Measurements from ENCODE around the gene OSBPL1A.
A peak's percentile ranks its signal among the peaks of the same experiment; 100 is the strongest.
"Not testable (repeated sequence)": the region's sequence is repeated elsewhere in the genome, so short reads cannot be mapped to it uniquely, and the experiment has no call there.

OSBPL1A gene

DNA sequence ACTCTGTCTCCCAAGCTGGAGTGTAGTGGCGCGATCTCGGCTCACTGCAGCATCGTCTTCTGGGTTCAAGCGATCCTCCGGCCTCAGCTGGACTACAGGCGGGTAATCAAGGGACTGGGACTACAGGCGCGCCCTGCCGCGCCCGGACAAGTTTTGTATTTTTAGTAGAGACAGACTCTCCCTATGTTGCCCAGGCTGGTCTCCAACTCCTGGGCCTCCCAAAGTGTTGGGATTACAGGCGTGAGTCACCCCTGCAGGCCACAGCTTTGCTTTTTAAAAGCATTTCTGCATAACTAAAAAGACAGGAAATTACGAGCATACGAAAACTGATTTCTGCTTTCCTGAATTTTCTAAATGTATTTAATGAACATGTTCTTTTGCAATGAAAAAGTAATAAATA lies 916 bp upstream of the OSBPL1A start:
- Histone ChIP-seq H3K9ac (ENCODE audit: low read depth, low read length) (peak overlapping the region; percentile 27; the same call in 1 of the 2 replicates), H3K9me3 (ENCODE audit: insufficient read depth, low read depth, low read length) (no peaks in the 10 kb centered on the region), H3K4me3 (ENCODE audit: low read length) (peak overlapping the region; percentile 66), H3K27me3 (ENCODE audit: insufficient read depth, low read length) (no peaks in the 10 kb centered on the region), H3K27ac (ENCODE audit: low read depth, low read length) (peak overlapping the region; percentile 80), H3K36me3 (ENCODE audit: insufficient read depth, low read length) (no peaks in the 10 kb centered on the region), H3K4me1 (ENCODE audit: insufficient read depth, low read length) (peaks cover 46% of the 10 kb centered on the region)
- 12% methylated on average over 15 of the region's 15 CpGs for WGBS

DNA sequence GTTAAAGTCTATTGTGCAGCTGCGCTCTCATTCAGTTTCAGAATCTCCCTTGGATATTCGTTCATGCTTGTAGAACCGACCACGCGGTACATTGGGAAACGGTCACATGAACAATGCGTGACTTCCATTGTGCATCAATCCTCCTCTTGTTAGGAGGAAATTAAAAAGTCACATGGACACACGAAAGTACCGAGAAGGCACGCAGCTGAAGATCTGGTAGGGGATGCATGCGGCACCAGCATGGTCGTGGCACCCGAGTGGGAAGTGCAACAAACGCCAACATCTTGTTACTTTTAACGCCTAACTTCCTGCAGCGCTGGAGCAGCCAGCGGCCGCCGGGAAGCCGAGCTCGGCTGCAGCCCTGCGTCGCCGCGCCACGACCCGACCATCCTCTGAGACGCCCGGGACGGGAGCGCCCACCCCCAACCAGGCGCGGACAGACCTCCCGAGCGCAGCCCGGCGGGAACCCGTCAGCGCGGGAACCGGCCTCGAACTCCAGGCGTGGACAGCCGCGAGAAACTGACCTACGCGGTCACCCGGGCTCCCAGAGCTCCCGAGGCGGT lies 412 bp downstream of the OSBPL1A start:
- Histone ChIP-seq H3K9me3 (ENCODE audit: insufficient read depth, low read depth, low read length) (no peaks in the 10 kb centered on the region), H3K27ac (ENCODE audit: low read depth, low read length) (peak overlapping the region; percentile 92), H3K4me3 (ENCODE audit: low read length) (peak overlapping the region; percentile 69), H3K27me3 (ENCODE audit: insufficient read depth, low read length) (no peaks in the 10 kb centered on the region), H3K36me3 (ENCODE audit: insufficient read depth, low read length) (no peaks in the 10 kb centered on the region; the same call in 1 of the 2 replicates), H3K9ac (ENCODE audit: low read depth, low read length) (peak overlapping the region; percentile 86), H3K4me1 (ENCODE audit: insufficient read depth, low read length) (peaks cover 46% of the 10 kb centered on the region)
- WGBS, result under 1% methylated on average over 50 of the region's 50 CpGs

DNA sequence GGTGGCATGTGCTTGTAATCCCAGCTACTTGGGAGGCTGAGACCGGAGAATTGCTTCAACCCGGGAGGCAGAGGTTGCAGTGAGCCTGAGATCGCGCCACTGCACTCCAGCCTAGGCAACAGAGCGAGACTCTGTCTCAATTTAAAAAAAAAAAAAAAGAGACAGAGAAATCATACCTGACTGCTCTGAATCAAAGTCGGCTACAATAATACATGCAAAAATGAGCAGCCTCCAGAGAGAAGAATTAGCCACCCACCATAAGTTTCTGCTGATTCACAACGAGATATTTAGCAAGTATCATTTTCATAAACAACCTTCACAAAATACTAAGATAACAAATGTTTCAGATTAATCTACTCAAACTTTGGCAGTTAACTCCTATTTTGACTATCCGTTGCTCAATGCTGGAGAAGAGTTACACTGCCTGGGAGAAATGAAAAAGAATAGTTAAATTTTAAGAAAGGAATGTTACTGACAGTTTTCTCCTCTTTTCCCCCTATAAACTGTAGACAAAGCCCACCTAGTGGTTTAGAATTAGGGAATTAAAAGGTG lies 1.5 kb downstream of the OSBPL1A start:
- Histone ChIP-seq H3K9me3 (ENCODE audit: insufficient read depth, low read depth, low read length) (no peaks in the 10 kb centered on the region), H3K4me3 (ENCODE audit: low read length) (peak overlapping the region; percentile 69), H3K36me3 (ENCODE audit: insufficient read depth, low read length) (peaks cover 4% of the 10 kb centered on the region; the same call in 1 of the 2 replicates), H3K9ac (ENCODE audit: low read depth, low read length) (peak overlapping the region; percentile 86; the same call in 1 of the 2 replicates), H3K27me3 (ENCODE audit: insufficient read depth, low read length) (no peaks in the 10 kb centered on the region), H3K4me1 (ENCODE audit: insufficient read depth, low read length) (peaks cover 44% of the 10 kb centered on the region), H3K27ac (ENCODE audit: low read depth, low read length) (no peak overlapping the region)
- WGBS, result 84% methylated on average over 8 of the region's 8 CpGs

DNA sequence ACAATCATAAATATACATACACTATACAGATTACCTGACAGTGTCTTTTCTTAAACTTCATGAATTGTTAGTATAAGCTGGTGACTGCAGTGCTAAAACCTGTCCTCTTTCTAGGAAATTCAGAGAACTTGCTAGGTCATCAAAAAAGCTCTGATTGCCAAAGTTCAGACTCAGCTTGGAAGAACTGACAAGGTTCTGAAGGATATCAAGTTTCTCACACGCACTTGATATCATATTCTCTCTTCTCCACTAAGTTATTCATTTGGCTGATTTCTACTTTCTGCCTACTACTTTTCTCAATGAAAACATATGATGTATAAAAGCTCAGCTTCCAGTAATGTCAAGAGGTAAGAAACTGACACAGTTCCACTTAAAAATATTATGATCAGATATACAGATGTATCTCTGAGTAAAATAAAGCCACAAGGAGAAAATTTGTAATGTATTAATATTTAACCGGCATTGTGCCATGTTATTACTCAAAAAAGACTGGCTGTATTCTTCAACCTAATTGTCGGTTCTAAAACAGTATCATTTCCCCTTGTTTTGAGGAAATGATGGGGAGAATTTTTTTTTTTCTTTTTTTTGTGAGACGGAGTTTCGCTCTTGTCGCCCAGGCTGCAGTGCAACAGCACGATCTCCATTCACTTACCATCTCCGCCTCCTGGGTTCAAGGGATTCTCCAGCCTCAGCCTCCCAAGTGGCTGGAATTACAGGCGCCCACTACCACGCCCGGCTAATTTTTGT lies 2.4 kb downstream of the OSBPL1A start:
- H3K9ac ChIP-seq (ENCODE audit: low read depth, low read length), result no peak overlapping the region
- H3K9me3 ChIP-seq (ENCODE audit: insufficient read depth, low read depth, low read length), result no peaks in the 10 kb centered on the region
- no peak overlapping the region for H3K4me3 ChIP-seq (ENCODE audit: low read length)
- peaks cover 35% of the 10 kb centered on the region for H3K4me1 ChIP-seq (ENCODE audit: insufficient read depth, low read length)
- no peaks in the 10 kb centered on the region for H3K27me3 ChIP-seq (ENCODE audit: insufficient read depth, low read length)
- 89% methylated on average over 11 of the region's 11 CpGs for WGBS
- no peak overlapping the region for H3K27ac ChIP-seq (ENCODE audit: low read depth, low read length)
- H3K36me3 ChIP-seq (ENCODE audit: insufficient read depth, low read length), result peaks cover 5% of the 10 kb centered on the region; the same call in 1 of the 2 replicates

DNA sequence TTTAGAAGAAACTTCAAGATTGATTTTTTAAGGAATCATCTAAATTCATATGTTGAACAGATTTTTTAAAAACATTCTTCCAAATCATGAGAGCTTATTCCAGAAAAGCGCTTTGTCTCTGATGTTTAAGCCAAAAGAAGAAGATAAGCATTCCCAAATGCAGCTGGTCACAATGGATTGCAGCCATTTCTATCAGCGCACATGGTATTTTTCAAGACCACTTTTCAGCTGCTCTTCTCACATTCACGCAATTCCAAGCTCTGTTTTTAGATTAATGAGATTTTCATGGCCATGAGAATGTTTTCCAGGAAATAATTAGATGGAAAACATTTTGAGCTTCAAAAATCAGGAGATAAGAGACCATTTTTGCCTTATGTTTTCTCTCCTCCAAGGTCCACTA lies 8.7 kb downstream of the OSBPL1A start:
- Histone ChIP-seq H3K9ac (ENCODE audit: low read depth, low read length) (no peak overlapping the region), H3K27ac (ENCODE audit: low read depth, low read length) (no peak overlapping the region), H3K27me3 (ENCODE audit: insufficient read depth, low read length) (no peaks in the 10 kb centered on the region), H3K4me1 (ENCODE audit: insufficient read depth, low read length) (no peaks in the 10 kb centered on the region), H3K9me3 (ENCODE audit: insufficient read depth, low read depth, low read length) (no peaks in the 10 kb centered on the region), H3K4me3 (ENCODE audit: low read length) (no peak overlapping the region), H3K36me3 (ENCODE audit: insufficient read depth, low read length) (peaks cover 5% of the 10 kb centered on the region; the same call in 1 of the 2 replicates)
- 97% methylated on average over 3 of the region's 3 CpGs for WGBS

DNA sequence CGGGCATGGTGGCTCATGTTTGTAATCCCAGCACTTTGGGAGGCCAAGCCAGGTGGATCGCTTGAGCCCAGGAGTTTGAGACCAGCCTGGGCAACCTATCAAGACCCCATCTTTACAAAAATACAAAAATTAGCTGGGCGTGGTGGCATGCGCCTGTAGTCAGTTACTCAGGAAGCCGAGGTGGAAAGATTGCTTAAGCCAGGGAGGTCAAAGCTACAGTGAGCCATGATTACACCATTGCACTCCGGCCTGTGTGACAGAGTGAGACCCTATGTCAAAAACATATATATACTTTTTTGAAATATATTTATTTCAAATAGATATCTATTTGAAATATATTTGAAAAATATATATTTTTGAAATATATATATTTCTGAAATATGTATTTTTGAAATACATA lies 10.9 kb downstream of the OSBPL1A start:
- Histone ChIP-seq H3K27me3 (ENCODE audit: insufficient read depth, low read length) (no peaks in the 10 kb centered on the region), H3K4me3 (ENCODE audit: low read length) (no peak overlapping the region), H3K36me3 (ENCODE audit: insufficient read depth, low read length) (0 out of 2 replicates have a peak, but pooled peaks cover 5% of the 10 kb centered on the region), H3K9me3 (ENCODE audit: insufficient read depth, low read depth, low read length) (no peaks in the 10 kb centered on the region), H3K4me1 (ENCODE audit: insufficient read depth, low read length) (no peaks in the 10 kb centered on the region), H3K9ac (ENCODE audit: low read depth, low read length) (no peak overlapping the region), H3K27ac (ENCODE audit: low read depth, low read length) (no peak overlapping the region)
- 94% methylated on average over 5 of the region's 6 CpGs for WGBS

DNA sequence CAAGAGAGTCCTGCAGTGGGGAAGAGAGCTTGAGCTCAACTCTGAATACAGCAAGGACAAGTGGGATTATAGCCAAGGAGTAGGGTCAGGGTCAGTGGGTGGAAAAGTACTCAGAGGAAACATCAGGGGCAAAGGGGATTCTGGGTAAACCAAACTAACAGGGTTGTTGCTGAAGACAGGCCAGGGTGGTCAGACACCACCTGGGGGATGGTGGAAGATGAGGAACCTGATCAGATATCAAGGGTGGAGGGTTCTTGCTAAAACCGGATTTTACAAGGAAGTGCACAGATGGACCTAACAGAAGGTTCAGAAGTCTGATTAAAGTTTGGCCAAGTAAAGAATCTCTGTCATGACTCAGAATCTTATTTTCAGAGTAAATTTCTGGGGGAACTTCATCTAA lies 16.5 kb downstream of the OSBPL1A start:
- 88% methylated on average over 1 of the region's 1 CpG for WGBS
- no peaks in the 10 kb centered on the region for H3K9me3 ChIP-seq (ENCODE audit: insufficient read depth, low read depth, low read length)

DNA sequence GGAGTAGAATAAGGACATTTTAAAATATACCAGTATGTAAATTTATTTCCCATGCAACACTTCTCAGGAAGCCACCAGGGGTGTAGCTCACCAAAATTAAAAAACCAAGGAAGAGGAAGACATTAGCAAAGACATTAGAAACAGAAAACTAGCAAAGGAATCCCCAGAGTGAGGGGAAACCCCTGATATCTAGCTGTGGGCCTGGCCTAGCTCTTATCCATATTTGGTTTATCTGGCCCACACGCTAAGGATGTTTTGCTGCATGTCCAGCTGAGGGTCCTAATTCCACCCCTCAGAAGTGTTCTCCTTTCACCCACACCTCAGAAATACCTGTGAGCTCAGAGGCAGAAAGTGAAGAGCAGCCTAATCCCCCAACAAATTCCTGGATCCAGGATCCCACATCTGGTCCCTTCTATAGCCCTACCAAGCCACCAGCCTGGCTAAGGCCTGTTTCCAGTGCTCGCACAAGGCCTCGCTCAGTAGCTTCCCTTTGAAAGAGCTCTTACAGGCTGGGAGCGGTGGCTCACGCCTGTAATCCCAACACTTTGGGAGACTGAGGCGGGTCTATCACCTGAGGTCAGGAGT lies 17.4 kb downstream of the OSBPL1A start:
- peaks cover 33% of the 10 kb centered on the region for H3K4me1 ChIP-seq (ENCODE audit: insufficient read depth, low read length)
- H3K9me3 ChIP-seq (ENCODE audit: insufficient read depth, low read depth, low read length), result no peaks in the 10 kb centered on the region
- H3K4me3 ChIP-seq (ENCODE audit: low read length), result no peak overlapping the region
- H3K36me3 ChIP-seq (ENCODE audit: insufficient read depth, low read length), result peaks cover 16% of the 10 kb centered on the region
- H3K27ac ChIP-seq (ENCODE audit: low read depth, low read length), result peak overlapping the region; percentile 54; the same call in 1 of the 2 replicates
- 80% methylated on average over 6 of the region's 6 CpGs for WGBS
- no peaks in the 10 kb centered on the region for H3K27me3 ChIP-seq (ENCODE audit: insufficient read depth, low read length)
- 0 out of 2 replicates have a peak overlapping the region, but pooled peaks have one; percentile 2 for H3K9ac ChIP-seq (ENCODE audit: low read depth, low read length)

More for the DNA sequence above, 16.5 kb downstream of the OSBPL1A start:
- no peak overlapping the region for H3K4me3 ChIP-seq (ENCODE audit: low read length)
- H3K27ac ChIP-seq (ENCODE audit: low read depth, low read length), result no peak overlapping the region
- no peaks in the 10 kb centered on the region for H3K27me3 ChIP-seq (ENCODE audit: insufficient read depth, low read length)
- H3K9ac ChIP-seq (ENCODE audit: low read depth, low read length), result no peak overlapping the region
- H3K36me3 ChIP-seq (ENCODE audit: insufficient read depth, low read length), result peaks cover 10% of the 10 kb centered on the region
- H3K4me1 ChIP-seq (ENCODE audit: insufficient read depth, low read length), result peaks cover 33% of the 10 kb centered on the region

DNA sequence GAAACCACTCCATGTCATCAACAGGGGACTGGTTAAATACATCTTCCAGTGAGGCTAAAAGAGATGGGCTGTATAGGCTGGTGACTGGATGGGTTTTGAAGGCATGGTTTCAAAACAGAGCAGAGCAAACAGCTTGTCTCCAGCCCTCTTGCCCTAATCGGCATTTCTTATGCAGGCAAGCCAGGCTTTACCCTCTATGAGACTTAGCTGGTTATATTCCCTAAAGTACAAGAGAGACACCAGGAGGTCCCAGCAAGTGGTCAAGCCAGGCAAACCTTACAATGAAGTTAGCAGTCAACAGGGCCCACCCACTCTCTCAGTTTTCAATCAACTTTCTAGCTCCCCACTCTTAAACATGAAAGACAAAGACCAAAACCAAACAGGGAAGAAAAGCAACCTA lies 19.0 kb downstream of the OSBPL1A start:
- Histone ChIP-seq H3K4me1 (ENCODE audit: insufficient read depth, low read length) (peaks cover 38% of the 10 kb centered on the region), H3K4me3 (ENCODE audit: low read length) (peak overlapping the region; percentile 18; the same call in 1 of the 2 replicates), H3K27ac (ENCODE audit: low read depth, low read length) (peak overlapping the region; percentile 80; the same call in 1 of the 2 replicates), H3K9me3 (ENCODE audit: insufficient read depth, low read depth, low read length) (no peaks in the 10 kb centered on the region), H3K9ac (ENCODE audit: low read depth, low read length) (no peak overlapping the region), H3K36me3 (ENCODE audit: insufficient read depth, low read length) (peaks cover 24% of the 10 kb centered on the region), H3K27me3 (ENCODE audit: insufficient read depth, low read length) (no peaks in the 10 kb centered on the region)
- 5% methylated on average over 1 of the region's 1 CpG for WGBS

DNA sequence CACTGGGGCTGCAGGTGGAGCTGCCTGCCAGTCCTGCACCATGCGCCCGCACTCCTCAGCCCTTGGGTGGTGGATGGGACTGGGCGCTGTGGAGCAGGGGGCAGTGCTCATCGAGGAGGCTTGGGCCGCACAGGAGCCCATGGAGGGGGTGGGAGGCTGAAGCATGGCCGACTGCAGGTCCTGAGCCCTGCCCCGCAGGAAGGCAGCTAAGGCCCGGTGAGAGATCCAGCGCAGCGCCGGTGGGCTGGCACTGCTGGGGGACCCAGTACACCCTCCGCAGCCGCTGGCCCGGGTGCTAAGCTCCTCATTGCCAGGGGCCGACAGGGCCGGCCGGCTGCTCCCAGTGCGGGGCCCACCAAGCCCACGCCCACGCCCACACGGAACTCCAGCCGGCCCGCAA lies 21.1 kb downstream of the OSBPL1A start:
- 96% methylated on average over 23 of the region's 23 CpGs for WGBS
- not testable (repeated sequence) for H3K27ac ChIP-seq (ENCODE audit: low read depth, low read length); H3K9ac ChIP-seq (ENCODE audit: low read depth, low read length); H3K9me3 ChIP-seq (ENCODE audit: insufficient read depth, low read depth, low read length); H3K4me3 ChIP-seq (ENCODE audit: low read length); H3K27me3 ChIP-seq (ENCODE audit: insufficient read depth, low read length)
- peaks cover 32% of the 10 kb centered on the region for H3K36me3 ChIP-seq (ENCODE audit: insufficient read depth, low read length)
- peaks cover 41% of the 10 kb centered on the region for H3K4me1 ChIP-seq (ENCODE audit: insufficient read depth, low read length)

DNA sequence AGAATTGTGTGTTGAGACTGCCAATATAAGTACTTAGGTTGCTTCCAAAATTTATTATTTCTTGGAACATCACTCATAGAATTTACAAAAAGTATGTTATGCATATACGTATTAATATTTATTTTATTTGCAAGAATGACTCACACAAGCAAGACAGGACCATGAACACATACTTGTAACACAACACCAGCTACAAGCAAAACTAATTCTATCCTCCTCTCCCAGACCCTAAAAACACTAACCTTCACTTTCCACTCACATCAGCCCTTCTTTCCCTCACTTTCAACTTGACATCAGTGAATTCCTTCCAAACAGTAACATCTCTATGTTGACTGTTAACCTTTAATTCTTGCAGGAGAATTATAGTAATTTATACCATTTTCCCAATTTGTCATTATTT lies 24.3 kb downstream of the OSBPL1A start:
- peaks cover 20% of the 10 kb centered on the region for H3K4me1 ChIP-seq (ENCODE audit: insufficient read depth, low read length)
- no peaks in the 10 kb centered on the region for H3K9me3 ChIP-seq (ENCODE audit: insufficient read depth, low read depth, low read length)
- WGBS, result no CpG with 5 or more reads among the region's 1 CpG
- H3K27ac ChIP-seq (ENCODE audit: low read depth, low read length), result no peak overlapping the region
- H3K4me3 ChIP-seq (ENCODE audit: low read length), result no peak overlapping the region
- H3K36me3 ChIP-seq (ENCODE audit: insufficient read depth, low read length), result peaks cover 32% of the 10 kb centered on the region
- H3K27me3 ChIP-seq (ENCODE audit: insufficient read depth, low read length), result no peaks in the 10 kb centered on the region
- H3K9ac ChIP-seq (ENCODE audit: low read depth, low read length), result no peak overlapping the region

All from HUES64 (cell line).